Activated CD8-positive, alpha-beta T cell treated with anti-CD3 and anti-CD28 coated beads, Interleukin-2, amount 10 ng/mL, durations not matched to agents 7 days and 5 days (primary cell): ENCODE measurements around the gene LRP1. TPM values are rescaled to one million over a fixed set of nuclear protein-coding genes. Genes with fewer than 3 reads are reported as not detected.

Experiments used
- ATAC-seq: fragments of 150-1000 bp; cut with Tn5 transposase; one replicate; pipeline ENCODE4 v1.10.0; 2021; ENCODE audit warnings: moderate library complexity
- CTCF ChIA-PET: fragments of 350-600 bp; sonication (Branson Sonifier 250); formaldehyde crosslinking; loops from one replicate; lab custom pipeline; 2021; ENCODE audit warnings: antibody characterized with exemption; lab: Charles Lee
- POLR2A ChIA-PET: fragments of 350-600 bp; sonication (Branson Sonifier 250); formaldehyde crosslinking; loops from one replicate; lab custom pipeline; 2021; ENCODE audit warnings: antibody characterized with exemption; lab: Charles Lee
- DNase-seq: peaks from one replicate; pipeline ENCODE4 v3.0.0-alpha.2; 2020
- H3K27ac Mint-ChIP-seq: one replicate; pipeline ENCODE4 v1.8.0; 2021; ENCODE audit warnings: mild to moderate bottlenecking, mixed read lengths
- H3K27me3 Mint-ChIP-seq: one replicate; pipeline ENCODE4 v1.8.0; 2021; ENCODE audit warnings: low read depth, mixed read lengths
- H3K36me3 Mint-ChIP-seq: one replicate; pipeline ENCODE4 v1.8.0; 2021; ENCODE audit warnings: low read depth, mixed read lengths
- H3K4me1 Mint-ChIP-seq: one replicate; pipeline ENCODE4 v1.8.0; 2021; ENCODE audit warnings: low read depth, mixed read lengths
- H3K4me3 Mint-ChIP-seq: one replicate; pipeline ENCODE4 v1.8.0; 2021; ENCODE audit warnings: mild to moderate bottlenecking, mixed read lengths
- H3K9me3 Mint-ChIP-seq: one replicate; pipeline ENCODE4 v1.8.0; 2022; ENCODE audit warnings: mixed read lengths; ENCODE audit not compliant: insufficient read depth
- total RNA-seq, 2 experiments: library from RNA; stranded (reverse); gene quantifications; one replicate each; pipeline ENCODE4 v1.2.3, GENCODE V29; 2021

LRP1 gene
- total RNA-seq, 2 experiments from 2014 or later = 0.39 to 0.40 TPM

DNA sequence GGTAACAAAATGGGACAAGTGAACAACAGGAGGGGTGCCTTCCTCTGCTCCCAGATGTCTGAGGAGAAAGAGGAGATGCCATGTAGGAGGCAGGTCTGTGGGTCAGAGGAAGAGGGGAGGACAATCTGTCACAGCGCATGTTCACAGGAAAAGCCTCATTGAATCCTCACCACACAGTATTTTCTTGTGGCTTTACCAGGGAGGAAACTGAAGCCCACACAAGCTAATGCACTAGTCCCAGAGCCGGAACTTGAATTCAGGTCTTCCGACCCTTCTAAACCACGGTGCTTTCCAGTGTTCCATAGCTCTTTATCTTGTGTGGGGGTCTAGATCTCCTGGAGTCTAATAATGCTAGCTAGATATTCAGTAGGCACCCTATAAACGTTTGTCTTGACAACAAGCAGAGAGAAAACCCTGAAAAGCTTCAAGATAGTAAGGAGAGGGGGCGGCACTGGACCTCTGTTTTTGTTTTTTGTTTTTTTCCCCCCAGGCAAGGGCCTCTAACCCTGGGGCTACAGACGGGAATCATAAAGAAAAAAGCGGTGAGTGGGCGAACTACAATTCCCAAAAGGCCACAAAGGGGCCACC, 100.9 kb downstream of the LRP1 start:
- ATAC-seq (peak; percentile 34), DNase-seq (peak; percentile 60)
- ChIA-PET POLR2A (interaction anchor here (0.8 to 2.0 kb wide), 6 partner anchors 9 to 230 kb away, joined by 3 to 13 read pairs (median 6); no protein-coding TSS in a partner anchor), CTCF (interaction anchor here (0.9 to 13.5 kb wide), 14 partner anchors 12 to 870 kb away, joined by 3 to 389 read pairs (median 5); partner anchors contain the start of genes GLI1, INHBE, STAT2 and STAT6)
- H3K4me1 Mint-ChIP-seq = peaks cover 66% of the 10 kb centered on the region
- peaks cover 26% of the 10 kb centered on the region for H3K27me3 Mint-ChIP-seq
- H3K9me3 Mint-ChIP-seq = no peaks in the 10 kb centered on the region
- peak overlapping the region; percentile 98 for H3K4me3 Mint-ChIP-seq
- peaks cover 45% of the 10 kb centered on the region for H3K36me3 Mint-ChIP-seq
- H3K27ac Mint-ChIP-seq = peak overlapping the region; percentile 94

DNA sequence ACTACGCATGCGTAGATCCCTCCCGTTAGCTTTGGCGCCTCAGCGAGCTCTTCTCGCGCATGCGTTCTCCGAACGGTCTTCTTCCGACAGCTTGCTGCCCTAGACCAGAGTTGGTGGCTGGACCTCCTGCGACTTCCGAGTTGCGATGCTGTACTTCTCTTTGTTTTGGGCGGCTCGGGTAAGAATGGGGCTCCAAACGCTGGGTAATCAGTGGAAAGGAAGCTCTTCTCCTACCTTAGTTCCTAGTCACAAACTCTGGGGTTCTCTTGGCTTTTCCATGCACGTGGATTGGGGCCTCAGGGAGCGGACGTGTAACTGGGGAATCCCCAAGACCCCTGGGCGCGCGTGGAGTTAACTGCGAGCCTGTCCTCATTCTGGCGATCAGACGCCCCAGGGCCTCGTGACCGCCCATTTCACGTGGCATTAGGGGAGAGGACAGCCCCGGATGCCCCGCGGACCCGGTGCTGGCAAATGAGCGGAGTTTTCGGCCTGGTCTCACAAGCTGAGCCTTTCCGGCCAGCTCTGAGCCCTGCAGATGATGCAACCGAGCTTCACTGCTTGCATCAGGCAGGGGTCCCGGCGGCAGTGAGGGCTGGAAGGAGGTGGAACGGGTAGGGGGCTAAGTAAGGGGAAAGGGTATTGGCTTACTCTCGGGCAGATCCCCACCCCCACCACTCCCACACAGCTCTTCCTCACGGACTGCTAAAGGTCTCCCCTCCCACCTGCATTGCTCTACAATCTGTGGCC, 101.5 kb downstream of the LRP1 start, which contains the start of gene SHMT2:
TSS of gene SHMT2 (plus strand) at position 78 of the 747 bp plus-strand sequence. CDS start at position 146, 68 bp downstream.
- Mint-ChIP-seq H3K4me3 (peak within 1 kb of the TSS; percentile 98), H3K9me3 (no peaks in the 10 kb centered on the region), H3K4me1 (peaks cover 67% of the 10 kb centered on the region), H3K27ac (peak within 1 kb of the TSS; percentile 94), H3K27me3 (peaks cover 21% of the 10 kb centered on the region), H3K36me3 (peaks cover 51% of the 10 kb centered on the region)
- ChIA-PET POLR2A (interaction anchor here (0.8 to 2.0 kb wide), 7 partner anchors 9 to 229 kb away, joined by 3 to 13 read pairs (median 5); no protein-coding TSS in a partner anchor), CTCF (interaction anchor here (0.9 to 13.5 kb wide), 15 partner anchors 12 to 870 kb away, joined by 3 to 389 read pairs (median 5); partner anchors contain the start of genes GLI1, INHBE, STAT2 and STAT6)
- ATAC-seq (peak; percentile 74), DNase-seq (peak; percentile 96)

DNA sequence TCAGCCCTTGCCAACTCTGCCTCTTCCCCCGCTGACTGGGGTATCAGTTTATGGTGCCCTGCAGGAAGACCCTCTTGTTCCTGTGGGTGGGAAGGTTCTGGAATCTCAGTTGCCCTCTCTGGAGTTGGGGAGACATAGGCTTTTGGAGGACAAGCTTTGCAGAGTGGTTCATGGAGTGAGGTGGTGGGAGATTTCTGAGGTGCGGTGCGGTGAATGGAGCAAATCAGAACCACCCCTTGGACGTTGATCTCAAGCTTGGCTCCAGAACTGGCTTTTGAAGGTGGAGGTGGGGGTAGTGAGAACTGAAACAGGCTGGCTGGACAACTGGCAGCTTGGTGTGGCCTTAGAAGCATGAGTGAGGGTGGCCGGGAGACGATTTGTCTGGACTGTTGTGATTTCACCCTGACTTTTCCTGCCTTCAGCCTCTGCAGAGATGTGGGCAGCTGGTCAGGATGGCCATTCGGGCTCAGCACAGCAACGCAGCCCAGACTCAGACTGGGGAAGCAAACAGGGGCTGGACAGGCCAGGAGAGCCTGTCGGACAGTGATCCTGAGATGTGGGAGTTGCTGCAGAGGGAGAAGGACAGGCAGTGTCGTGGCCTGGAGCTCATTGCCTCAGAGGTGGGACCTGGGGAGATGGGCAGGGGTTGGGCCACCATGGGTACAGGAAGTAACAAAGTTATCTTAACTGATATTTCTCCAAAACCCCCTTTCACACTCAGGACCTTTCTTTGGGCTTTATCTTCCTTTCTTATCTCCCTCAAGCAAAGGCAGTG, 102.3 kb downstream of the LRP1 start:
- no peak for DNase-seq
- ATAC-seq = no peak
- POLR2A ChIA-PET = interaction anchor here (0.6 to 2.0 kb wide), 6 partner anchors 8 to 228 kb away, joined by 3 to 13 read pairs (median 5); no protein-coding TSS in a partner anchor
- Mint-ChIP-seq H3K4me3 (peak overlapping the region; percentile 98), H3K36me3 (peaks cover 55% of the 10 kb centered on the region), H3K4me1 (peaks cover 65% of the 10 kb centered on the region), H3K9me3 (no peaks in the 10 kb centered on the region), H3K27me3 (peaks cover 16% of the 10 kb centered on the region), H3K27ac (peak overlapping the region; percentile 94)
- CTCF ChIA-PET = interaction anchor here (1.3 to 13.5 kb wide), 6 partner anchors 11 to 229 kb away, joined by 3 to 389 read pairs (median 8); partner anchors contain the start of genes GLI1 and STAT6

DNA sequence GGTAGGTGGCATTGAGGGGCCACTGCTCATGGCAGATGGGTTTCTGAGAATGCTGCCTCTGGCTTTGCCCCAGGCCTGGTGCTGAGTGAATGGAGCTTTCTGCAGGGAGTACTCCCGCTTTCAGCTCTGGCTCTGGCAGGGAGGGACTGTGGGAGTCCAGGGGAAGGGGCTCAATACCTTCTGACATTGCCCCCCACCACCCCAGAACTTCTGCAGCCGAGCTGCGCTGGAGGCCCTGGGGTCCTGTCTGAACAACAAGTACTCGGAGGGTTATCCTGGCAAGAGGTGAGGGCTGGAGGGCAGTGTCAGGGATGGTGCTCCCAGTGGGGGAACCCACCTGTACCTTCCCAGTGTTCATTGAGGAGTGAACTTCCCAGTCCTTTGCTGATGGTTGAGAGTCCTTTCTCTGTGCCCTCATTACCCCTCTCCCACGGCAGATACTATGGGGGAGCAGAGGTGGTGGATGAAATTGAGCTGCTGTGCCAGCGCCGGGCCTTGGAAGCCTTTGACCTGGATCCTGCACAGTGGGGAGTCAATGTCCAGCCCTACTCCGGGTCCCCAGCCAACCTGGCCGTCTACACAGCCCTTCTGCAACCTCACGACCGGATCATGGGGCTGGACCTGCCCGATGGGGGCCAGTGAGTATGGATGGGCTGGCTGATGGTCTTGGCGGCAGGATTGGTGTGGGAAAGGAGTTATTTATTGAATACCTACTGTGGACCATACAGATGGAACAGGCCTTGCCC, 103.2 kb downstream of the LRP1 start:
- Mint-ChIP-seq H3K27ac (no peak overlapping the region), H3K9me3 (no peaks in the 10 kb centered on the region), H3K36me3 (peaks cover 60% of the 10 kb centered on the region), H3K4me1 (peaks cover 65% of the 10 kb centered on the region), H3K27me3 (peaks cover 9% of the 10 kb centered on the region), H3K4me3 (peak overlapping the region; percentile 98)
- ChIA-PET CTCF (interaction anchor here (10.1 to 13.5 kb wide), 2 partner anchors 10 to 17 kb away, joined by 167 to 389 read pairs; a partner anchor contains a TSS), POLR2A (no interaction called here)
- DNase-seq (no peak), ATAC-seq (no peak)

DNA sequence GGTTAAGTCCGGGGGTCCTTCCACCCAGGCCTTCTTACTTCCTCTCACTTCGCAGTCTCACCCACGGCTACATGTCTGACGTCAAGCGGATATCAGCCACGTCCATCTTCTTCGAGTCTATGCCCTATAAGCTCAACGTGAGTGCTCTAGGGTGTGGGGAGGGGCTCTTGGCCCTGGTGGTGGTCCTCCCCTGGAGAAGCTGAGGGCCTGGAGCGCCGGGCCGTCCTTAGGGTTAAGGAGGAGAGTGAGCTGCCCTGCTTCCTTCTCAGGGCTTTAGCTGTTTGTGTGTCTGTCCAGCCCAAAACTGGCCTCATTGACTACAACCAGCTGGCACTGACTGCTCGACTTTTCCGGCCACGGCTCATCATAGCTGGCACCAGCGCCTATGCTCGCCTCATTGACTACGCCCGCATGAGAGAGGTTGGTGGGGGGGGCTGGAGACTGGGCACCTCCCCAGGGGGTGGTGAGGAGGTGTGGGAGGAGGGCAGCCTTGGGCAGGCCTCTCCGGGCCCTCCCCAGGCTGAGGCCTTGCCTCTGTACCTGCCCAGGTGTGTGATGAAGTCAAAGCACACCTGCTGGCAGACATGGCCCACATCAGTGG, 104.0 kb downstream of the LRP1 start:
- peaks cover 66% of the 10 kb centered on the region for H3K4me1 Mint-ChIP-seq
- POLR2A ChIA-PET = interaction anchor here (0.5 kb wide), 1 partner anchor 13 kb away, joined by 3 read pairs; no protein-coding TSS in a partner anchor
- DNase-seq (no peak), ATAC-seq (no peak)
- no peak overlapping the region for H3K27ac Mint-ChIP-seq
- no peaks in the 10 kb centered on the region for H3K9me3 Mint-ChIP-seq
- H3K27me3 Mint-ChIP-seq = peaks cover 11% of the 10 kb centered on the region
- peaks cover 64% of the 10 kb centered on the region for H3K36me3 Mint-ChIP-seq
- no peak overlapping the region for H3K4me3 Mint-ChIP-seq
- CTCF ChIA-PET = interaction anchor here (2.3 to 13.5 kb wide), 3 partner anchors 9 to 18 kb away, joined by 12 to 389 read pairs (median 167); a partner anchor contains a TSS

DNA sequence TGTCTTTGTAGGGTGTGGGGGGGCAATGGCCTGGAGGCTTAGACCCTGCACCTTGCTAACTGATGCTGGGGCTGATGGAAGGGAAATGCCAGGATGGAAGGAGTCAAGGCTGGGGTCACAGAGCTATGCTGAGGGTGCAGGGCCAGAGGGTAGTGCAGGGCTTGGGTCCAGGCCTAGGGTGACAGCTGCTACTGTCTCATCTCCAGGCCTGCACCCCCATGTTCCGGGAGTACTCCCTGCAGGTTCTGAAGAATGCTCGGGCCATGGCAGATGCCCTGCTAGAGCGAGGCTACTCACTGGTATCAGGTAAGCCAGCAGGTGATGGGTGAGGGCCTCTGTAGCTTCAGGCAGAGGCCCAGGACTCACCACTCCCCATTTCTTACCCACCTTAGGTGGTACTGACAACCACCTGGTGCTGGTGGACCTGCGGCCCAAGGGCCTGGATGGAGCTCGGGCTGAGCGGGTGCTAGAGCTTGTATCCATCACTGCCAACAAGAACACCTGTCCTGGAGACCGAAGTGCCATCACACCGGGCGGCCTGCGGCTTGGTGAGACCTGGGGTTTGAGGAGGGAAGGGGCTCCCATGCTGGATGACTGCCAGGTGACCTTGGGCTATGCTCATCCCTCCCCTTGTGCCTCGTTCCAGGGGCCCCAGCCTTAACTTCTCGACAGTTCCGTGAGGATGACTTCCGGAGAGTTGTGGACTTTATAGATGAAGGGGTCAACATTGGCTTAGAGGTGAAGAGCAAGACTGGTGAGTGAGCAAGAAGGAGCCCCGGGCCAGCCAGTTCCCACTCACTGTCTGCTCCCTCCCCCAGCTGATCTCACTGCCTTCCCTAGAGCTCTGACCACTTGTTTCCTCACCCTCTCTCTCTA, 105.3 kb downstream of the LRP1 start:
- ChIA-PET CTCF (interaction anchor here (0.6 to 13.5 kb wide), 4 partner anchors 8 to 21 kb away, joined by 3 to 389 read pairs (median 8); a partner anchor contains a TSS), POLR2A (no interaction called here)
- Mint-ChIP-seq H3K27me3 (peaks cover 15% of the 10 kb centered on the region), H3K4me3 (no peak overlapping the region), H3K9me3 (no peaks in the 10 kb centered on the region), H3K4me1 (peaks cover 70% of the 10 kb centered on the region), H3K36me3 (peaks cover 64% of the 10 kb centered on the region), H3K27ac (no peak overlapping the region)
- ATAC-seq = no peak
- DNase-seq = no peak

DNA sequence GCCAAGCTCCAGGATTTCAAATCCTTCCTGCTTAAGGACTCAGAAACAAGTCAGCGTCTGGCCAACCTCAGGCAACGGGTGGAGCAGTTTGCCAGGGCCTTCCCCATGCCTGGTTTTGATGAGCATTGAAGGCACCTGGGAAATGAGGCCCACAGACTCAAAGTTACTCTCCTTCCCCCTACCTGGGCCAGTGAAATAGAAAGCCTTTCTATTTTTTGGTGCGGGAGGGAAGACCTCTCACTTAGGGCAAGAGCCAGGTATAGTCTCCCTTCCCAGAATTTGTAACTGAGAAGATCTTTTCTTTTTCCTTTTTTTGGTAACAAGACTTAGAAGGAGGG, 105.9 kb downstream of the LRP1 start:
- Mint-ChIP-seq H3K36me3 (peaks cover 64% of the 10 kb centered on the region), H3K27me3 (peaks cover 19% of the 10 kb centered on the region), H3K4me1 (peaks cover 69% of the 10 kb centered on the region), H3K4me3 (no peak overlapping the region), H3K27ac (no peak overlapping the region), H3K9me3 (no peaks in the 10 kb centered on the region)
- POLR2A ChIA-PET = no interaction called here
- CTCF ChIA-PET = interaction anchor here (2.3 to 13.5 kb wide), 2 partner anchors 7 to 20 kb away, joined by 12 to 389 read pairs; a partner anchor contains a TSS
- no peak for DNase-seq
- no peak for ATAC-seq

DNA sequence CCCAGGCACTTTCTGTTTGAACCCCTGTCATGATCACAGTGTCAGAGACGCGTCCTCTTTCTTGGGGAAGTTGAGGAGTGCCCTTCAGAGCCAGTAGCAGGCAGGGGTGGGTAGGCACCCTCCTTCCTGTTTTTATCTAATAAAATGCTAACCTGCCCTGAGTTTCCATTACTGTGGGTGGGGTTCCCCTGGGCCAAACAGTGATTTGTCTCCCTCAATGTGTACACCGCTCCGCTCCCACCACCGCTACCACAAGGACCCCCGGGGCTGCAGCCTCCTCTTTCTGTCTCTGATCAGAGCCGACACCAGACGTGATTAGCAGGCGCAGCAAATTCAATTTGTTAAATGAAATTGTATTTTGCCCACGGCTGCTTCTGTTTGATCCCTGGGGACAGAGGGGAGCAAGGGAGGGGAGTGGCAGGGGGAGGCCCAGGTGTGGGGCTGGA, 106.3 kb downstream of the LRP1 start:
- Mint-ChIP-seq H3K36me3 (peaks cover 63% of the 10 kb centered on the region), H3K27me3 (peaks cover 19% of the 10 kb centered on the region), H3K4me1 (peaks cover 71% of the 10 kb centered on the region), H3K27ac (no peak overlapping the region), H3K9me3 (no peaks in the 10 kb centered on the region), H3K4me3 (no peak overlapping the region)
- no peak for DNase-seq
- CTCF ChIA-PET = interaction anchor here (2.3 to 13.5 kb wide), 2 partner anchors 7 to 20 kb away, joined by 12 to 389 read pairs; a partner anchor contains a TSS
- POLR2A ChIA-PET = no interaction called here
- ATAC-seq = no peak

DNA sequence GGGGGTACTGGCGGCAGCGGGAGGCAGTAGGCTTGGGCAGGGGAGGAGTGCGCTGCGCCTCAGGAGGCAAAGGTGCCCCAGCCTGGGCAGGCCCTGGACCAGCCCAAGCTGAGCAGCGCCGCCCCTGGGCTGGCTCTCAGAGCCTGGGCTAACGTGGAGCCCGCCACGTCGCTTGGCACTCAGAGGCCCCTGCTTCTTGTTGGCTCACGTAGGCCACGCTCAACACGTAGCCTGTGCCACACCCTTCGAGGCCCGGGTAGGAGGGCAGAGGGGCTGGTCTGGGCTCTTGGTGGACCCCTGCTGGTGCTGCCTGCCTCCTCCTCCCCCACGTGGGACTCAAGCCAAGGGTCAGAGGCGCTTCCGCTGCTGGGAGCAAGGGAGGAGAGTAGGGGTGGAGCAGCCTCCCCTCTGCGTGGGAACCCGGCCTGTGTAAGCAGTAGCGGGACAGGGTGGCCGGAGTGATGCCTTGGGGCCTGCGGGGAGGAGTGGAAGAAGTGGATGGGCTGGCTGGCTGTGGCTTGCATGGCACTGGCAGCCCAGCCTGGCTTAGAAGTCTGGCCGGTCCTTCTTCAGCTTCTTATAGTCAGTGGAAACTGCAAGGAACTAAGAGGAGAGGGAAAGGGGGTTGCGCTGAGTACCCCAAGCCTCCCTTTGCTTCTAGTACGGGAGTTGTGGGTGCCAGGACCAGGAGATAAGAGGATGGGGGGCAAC, 106.9 kb downstream of the LRP1 start:
- no peak for DNase-seq
- POLR2A ChIA-PET = interaction anchor here (1.9 kb wide), 1 partner anchor 8 kb away, joined by 4 read pairs; no protein-coding TSS in a partner anchor
- Mint-ChIP-seq H3K4me1 (peaks cover 74% of the 10 kb centered on the region), H3K4me3 (no peak overlapping the region), H3K27me3 (peaks cover 19% of the 10 kb centered on the region), H3K9me3 (no peaks in the 10 kb centered on the region), H3K36me3 (peaks cover 57% of the 10 kb centered on the region), H3K27ac (no peak overlapping the region)
- no peak for ATAC-seq
- CTCF ChIA-PET = interaction anchor here (12.3 kb wide), 1 partner anchor 7 kb away, joined by 389 read pairs; the partner anchor contains the start of gene SHMT2
